NCI-H748 (cell line): ENCODE data around the gene CLEC12A.

Experiments used
- DNase-seq: peaks from one replicate; lab custom pipeline; 2025; ENCODE audit not compliant: unreplicated experiment; lab: John Stamatoyannopoulos, UW

Gene CLEC12A

GRCh38 chr12:10031771-10032175, 60.6 kb downstream of the CLEC12A start:
- DNase-seq, result no peak

- DNase-seq, result no peak
Observed at GRCh38 chr12:10033783-10034545, 62.8 kb downstream of the CLEC12A start.
